Erythroblast (primary cell): ENCODE data around the gene ADARB1.

Source experiments
- GATA1 ChIP-seq: IDR thresholded peaks from 2 replicates; pipeline ENCODE4 v1.6.1; 2011; ENCODE audit warnings: low read depth, mild to moderate bottlenecking, control low read depth, low read length, moderate library complexity
- POLR2A ChIP-seq: IDR thresholded peaks from 2 replicates; pipeline ENCODE4 v1.6.1; 2011; ENCODE audit warnings: mild to moderate bottlenecking, low read length

- TF ChIP-seq POLR2A (no peak), GATA1 (no peak)
Observed at GRCh38 chr21:45172420-45172819, 98.0 kb downstream of the ADARB1 start.
